Measurements from ENCODE around the gene TAPT1. TPM values are rescaled to one million over a fixed set of nuclear protein-coding genes. Genes with fewer than 3 reads are reported as not detected.

The TAPT1 gene
- total and polyA plus RNA-seq, 9 of the 15 experiments (the other 6 are each of a cell fraction or from before 2014, with no cell fraction given): 1.6 to 36.7 (median 20.7) TPM

DNA sequence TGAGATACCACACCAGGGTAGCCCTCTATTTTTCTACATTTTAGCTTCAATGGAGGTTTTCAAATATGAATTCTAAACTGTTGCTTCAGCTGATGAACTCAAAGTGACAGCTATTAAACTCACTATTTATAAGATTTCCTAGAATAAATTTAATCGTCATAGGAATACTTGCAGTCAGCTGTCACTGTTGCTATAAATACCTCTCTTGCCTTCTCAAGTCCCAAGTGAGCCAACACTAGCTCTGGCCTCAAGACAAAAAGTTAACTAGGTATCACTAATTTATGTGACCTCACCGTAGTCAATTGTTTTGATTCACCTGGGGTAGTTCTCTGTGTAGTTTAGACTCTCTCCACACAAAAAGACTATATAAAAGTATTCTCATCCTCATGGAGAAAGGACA is 108.2 kb downstream of the TAPT1 start:
- POLR2A ChIA-PET: interaction anchor here (0.9 kb wide), 1 partner anchor 9 kb away, joined by 3 read pairs; no protein-coding TSS in a partner anchor

DNA sequence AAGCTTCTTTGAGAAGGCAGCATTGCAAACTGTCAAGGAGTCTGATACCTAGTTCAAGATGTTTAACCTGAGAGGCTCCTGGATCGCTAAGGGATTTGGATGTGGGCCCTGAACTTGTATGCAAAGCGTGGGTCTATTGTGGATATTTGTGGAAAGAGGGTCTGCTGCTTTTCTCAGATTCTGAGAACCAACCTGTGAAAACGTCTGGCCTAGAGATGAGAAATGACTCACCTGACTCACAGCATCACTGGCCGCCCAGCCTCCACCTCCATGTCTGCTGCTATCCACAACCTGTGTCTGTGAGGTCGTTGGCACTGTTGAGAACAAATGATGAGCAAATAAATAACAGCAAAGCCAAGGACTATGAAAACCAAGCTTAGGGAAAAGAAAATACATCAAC is 109.1 kb downstream of the TAPT1 start:
- H3K27me3 ChIP-seq (ENCODE audit: control insufficient read depth in 2 of 2, insufficient read depth in 2 of 2, low read length in 2 of 2): peaks cover 0 to 27% of the 10 kb centered on the region in 2 experiments; a peak in 3 of 5 replicates
- WGBS (ENCODE audit: insufficient coverage, low coverage, missing lambda C conversion rate): 2% methylated on average over 5 of the region's 5 CpGs
- no peak overlapping the region for H3K4me2 ChIP-seq (ENCODE audit: insufficient read depth, low read length)
- no peak overlapping the region for H2AFZ ChIP-seq (ENCODE audit: low read depth, low read length)
- H3K9me1 ChIP-seq (ENCODE audit: control insufficient read depth, insufficient read depth, low read length): no peaks in the 10 kb centered on the region
- H3K9me3 ChIP-seq (replicated peaks; ENCODE audit: control insufficient read depth, insufficient read depth, low read depth, low read length): no peaks in the 10 kb centered on the region
- no peak overlapping the region for H3K27ac ChIP-seq (ENCODE audit: extremely low read depth, low read depth, low read length)
- no peak for DNase-seq (ENCODE audit: extremely low read depth in 1 of 4, low spot score in 3 of 4)
- no peak overlapping the region for H3K9ac ChIP-seq (ENCODE audit: insufficient read depth in 1 of 2, low read depth in 2 of 2, low read length in 2 of 2)
- FAIRE-seq: no peak
- no TSS peak for BruUV-seq (replicated peaks)
- no peaks in the 10 kb centered on the region for H3K79me2 ChIP-seq (ENCODE audit: control insufficient read depth, insufficient read depth, low read length)
- in situ Hi-C loops (cut with MboI): no loop called here
- ChIA-PET CTCF (ENCODE audit: low intra/inter-chr PET ratio) (no interaction called here), POLR2A (interaction anchor here (0.6 to 0.9 kb wide), 3 partner anchors 8 to 40 kb away, joined by 3 read pairs; no protein-coding TSS in a partner anchor)
- intact Hi-C loops (cut with micrococcal nuclease): no loop called here
- H3K36me3 ChIP-seq (ENCODE audit: control insufficient read depth, insufficient read depth, low read length): no peaks in the 10 kb centered on the region
- no peak for ATAC-seq
- H4K20me1 ChIP-seq (replicated peaks; ENCODE audit: control insufficient read depth, insufficient read depth, low read length): no peaks in the 10 kb centered on the region
- no peaks in the 10 kb centered on the region for H3K4me1 ChIP-seq (replicated peaks in 1 of 2; ENCODE audit: control insufficient read depth in 2 of 2, insufficient read depth in 2 of 2, low read length in 2 of 2)
- TF ChIP-seq SNRNP70 (optimal IDR thresholded peaks at IDR 0.05; ENCODE audit: low read depth, low read length) (no peak), ZBTB33 (CRISPR knock-in tag; IDR thresholded peaks at IDR 0.05) (no peak), MTA2 (IDR thresholded peaks at IDR 0.05; ENCODE audit: low read depth) (no peak), SOX6 (IDR thresholded peaks at IDR 0.05) (no peak), ZNF551 (CRISPR knock-in tag; IDR thresholded peaks at IDR 0.05) (no peak), RUNX1 (IDR thresholded peaks at IDR 0.05; ENCODE audit: low read depth) (no peak), NCOR1 (IDR thresholded peaks at IDR 0.05) (no peak), TOE1 (IDR thresholded peaks at IDR 0.05; ENCODE audit: borderline replicate concordance) (no peak), TOE1 (CRISPR knock-in tag; IDR thresholded peaks at IDR 0.05; ENCODE audit: borderline replicate concordance, low read depth) (no peak), TEAD1 (CRISPR knock-in tag; IDR thresholded peaks at IDR 0.05) (no peak), THRAP3 (IDR thresholded peaks at IDR 0.05; ENCODE audit: borderline replicate concordance) (no peak), ZNF224 (CRISPR knock-in tag; IDR thresholded peaks at IDR 0.05) (no peak)
- H3K4me3 ChIP-seq: no peak overlapping the region

More for the DNA sequence above, 108.2 kb downstream of the TAPT1 start:
- BruUV-seq (replicated peaks): no TSS peak
- H3K79me2 ChIP-seq (ENCODE audit: control insufficient read depth, insufficient read depth, low read length): no peaks in the 10 kb centered on the region
- ATAC-seq (no peak), DNase-seq (ENCODE audit: extremely low read depth in 1 of 4, low spot score in 3 of 4) (no peak), FAIRE-seq (no peak)
- no peak overlapping the region for H3K4me3 ChIP-seq
- H3K4me2 ChIP-seq (ENCODE audit: insufficient read depth, low read length): no peak overlapping the region
- H3K36me3 ChIP-seq (ENCODE audit: control insufficient read depth, insufficient read depth, low read length): no peaks in the 10 kb centered on the region
- in situ Hi-C loops (cut with MboI) (no loop called here), intact Hi-C loops (cut with micrococcal nuclease) (no loop called here)
- H4K20me1 ChIP-seq (replicated peaks; ENCODE audit: control insufficient read depth, insufficient read depth, low read length): no peaks in the 10 kb centered on the region
- peaks cover 0 to 28% of the 10 kb centered on the region in 2 experiments; a peak in 3 of 5 replicates for H3K27me3 ChIP-seq (ENCODE audit: control insufficient read depth in 2 of 2, insufficient read depth in 2 of 2, low read length in 2 of 2)
- no peaks in the 10 kb centered on the region for H3K9me3 ChIP-seq (replicated peaks; ENCODE audit: control insufficient read depth, insufficient read depth, low read depth, low read length)
- TF ChIP-seq PHF8 (IDR thresholded peaks at IDR 0.05; ENCODE audit: borderline replicate concordance, low read length) (no peak), MAFG (tag; conservative IDR thresholded peaks at IDR 0.05) (no peak), RNF2 (IDR thresholded peaks at IDR 0.05) (no peak), NCOA6 (IDR thresholded peaks at IDR 0.05) (no peak), TRIM28 (IDR thresholded peaks at IDR 0.05) (no peak), NBN (IDR thresholded peaks at IDR 0.05; ENCODE audit: low read depth) (no peak)
- H3K4me1 ChIP-seq (replicated peaks in 1 of 2; ENCODE audit: control insufficient read depth in 2 of 2, insufficient read depth in 2 of 2, low read length in 2 of 2): no peaks in the 10 kb centered on the region
- H3K9ac ChIP-seq (ENCODE audit: insufficient read depth in 1 of 2, low read depth in 2 of 2, low read length in 2 of 2): no peak overlapping the region
- no peak overlapping the region for H2AFZ ChIP-seq (ENCODE audit: low read depth, low read length)
- WGBS (ENCODE audit: insufficient coverage, low coverage, missing lambda C conversion rate): 0% methylated on average over 2 of the region's 2 CpGs
- CTCF ChIA-PET (ENCODE audit: low intra/inter-chr PET ratio): no interaction called here
- no peaks in the 10 kb centered on the region for H3K9me1 ChIP-seq (ENCODE audit: control insufficient read depth, insufficient read depth, low read length)
- no peak overlapping the region for H3K27ac ChIP-seq (ENCODE audit: extremely low read depth, low read depth, low read length)

Measured in K562 (cell line).